Astrocyte of the hippocampus (primary cell): Measurements from ENCODE around the gene MRPL41.
"Not testable (repeated sequence)": the region's sequence is repeated elsewhere in the genome, so short reads cannot be mapped to it uniquely, and the experiment has no call there.

Experiments used
- DNase-seq: peaks from one replicate; pipeline ENCODE4 v3.0.0; 2011; ENCODE audit warnings: low read depth, low spot score

Gene MRPL41

DNA sequence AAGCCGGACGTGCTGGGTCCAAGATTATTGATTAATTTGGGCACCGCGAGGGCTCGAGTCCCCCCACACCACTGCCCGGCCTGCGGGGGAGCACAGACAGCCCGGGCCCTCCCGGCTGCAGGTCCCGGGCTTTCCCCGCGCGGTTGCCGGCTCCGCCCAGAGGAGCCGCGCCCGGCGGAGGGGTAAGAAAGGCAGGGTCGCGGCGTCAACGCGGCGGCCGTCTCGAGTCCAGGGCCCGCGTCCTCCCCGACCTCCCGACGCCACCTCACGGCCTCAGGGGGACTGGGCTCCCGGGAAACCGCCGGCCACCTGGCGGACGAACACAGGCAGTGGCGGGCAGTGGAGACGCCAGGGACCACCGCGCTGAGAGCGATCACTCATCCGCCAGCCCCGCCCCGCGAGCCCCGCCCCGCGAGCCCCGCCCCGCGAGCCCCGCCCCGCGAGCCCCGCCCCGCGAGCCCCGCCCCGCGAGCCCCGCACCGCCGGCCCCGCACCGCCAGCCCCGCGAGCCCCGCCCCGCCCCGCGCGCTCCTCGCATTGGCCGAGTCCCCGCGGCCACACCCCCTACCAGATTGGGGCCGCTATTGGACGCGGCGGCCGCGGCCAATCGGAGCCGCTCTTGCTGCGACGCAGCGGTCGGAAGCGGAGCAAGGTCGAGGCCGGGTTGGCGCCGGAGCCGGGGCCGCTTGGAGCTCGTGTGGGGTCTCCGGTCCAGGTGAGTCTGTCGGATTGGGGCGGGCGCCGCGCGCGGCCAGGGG is at the start of gene MRPL41:
MRPL41 (plus strand) TSS at position 616 of the 758 bp plus-strand sequence. CDS start 203 bp downstream, outside the sequence.
- peak; percentile 96 for DNase-seq

DNA sequence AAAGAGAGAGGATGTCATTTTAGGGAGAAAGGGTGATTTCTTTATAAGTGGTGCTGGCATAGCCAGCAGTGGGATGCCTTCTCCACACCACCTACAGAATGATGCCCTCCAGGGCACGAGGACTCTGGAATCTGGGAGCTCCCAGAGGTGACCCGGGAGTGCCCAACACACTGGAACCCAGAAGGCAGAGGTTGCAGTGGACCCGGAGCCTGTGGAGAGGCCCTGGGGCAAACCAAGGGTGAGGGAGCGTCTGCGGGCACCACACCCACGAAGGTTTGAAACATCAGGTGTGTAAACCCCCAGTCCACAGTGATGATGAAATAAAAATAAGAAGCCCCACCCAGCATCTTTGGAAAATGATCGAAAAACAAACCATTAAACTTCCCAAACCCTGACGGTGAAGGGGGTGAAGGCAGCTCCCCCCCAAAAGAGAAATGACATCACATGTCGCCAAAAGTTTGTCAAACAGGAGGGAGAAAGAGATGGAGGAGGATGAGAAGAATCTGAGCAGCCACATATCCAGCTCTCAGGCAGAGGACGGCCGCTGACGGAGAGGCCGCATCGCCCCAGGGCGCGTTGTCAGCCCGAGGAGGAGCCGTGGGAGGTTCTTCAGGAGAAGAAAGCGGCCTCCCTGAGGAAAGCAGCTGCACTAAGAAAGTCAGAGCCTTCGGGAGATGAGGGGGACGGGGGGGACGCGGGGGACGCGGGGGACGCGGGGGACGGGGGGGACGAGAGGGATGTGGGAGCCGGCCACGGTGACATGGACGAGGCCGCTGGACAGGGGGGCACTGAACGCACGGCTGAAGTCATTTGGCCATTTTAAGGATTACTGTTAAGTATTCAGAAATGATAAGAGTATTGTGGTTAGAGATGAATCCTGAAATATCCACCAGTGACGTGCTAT is 49.4 kb upstream of the MRPL41 start:
- no peak for DNase-seq

DNA sequence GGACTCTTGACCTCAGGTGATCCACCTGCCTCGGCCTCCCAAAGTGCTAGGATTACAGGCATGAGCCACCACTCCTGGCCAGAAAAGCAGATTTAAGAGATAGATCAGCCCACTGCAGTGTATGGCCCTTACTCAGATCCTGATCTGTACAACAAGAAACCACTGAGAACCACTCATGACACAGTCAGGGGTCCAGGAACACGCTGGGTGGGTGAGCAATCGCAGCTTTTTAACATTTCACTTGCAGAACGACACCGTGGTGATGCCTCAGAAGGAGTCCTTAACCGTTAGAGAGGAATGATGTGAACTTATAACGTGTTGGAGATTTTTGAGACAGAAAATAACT is 47.3 kb upstream of the MRPL41 start:
- DNase-seq: no peak

DNA sequence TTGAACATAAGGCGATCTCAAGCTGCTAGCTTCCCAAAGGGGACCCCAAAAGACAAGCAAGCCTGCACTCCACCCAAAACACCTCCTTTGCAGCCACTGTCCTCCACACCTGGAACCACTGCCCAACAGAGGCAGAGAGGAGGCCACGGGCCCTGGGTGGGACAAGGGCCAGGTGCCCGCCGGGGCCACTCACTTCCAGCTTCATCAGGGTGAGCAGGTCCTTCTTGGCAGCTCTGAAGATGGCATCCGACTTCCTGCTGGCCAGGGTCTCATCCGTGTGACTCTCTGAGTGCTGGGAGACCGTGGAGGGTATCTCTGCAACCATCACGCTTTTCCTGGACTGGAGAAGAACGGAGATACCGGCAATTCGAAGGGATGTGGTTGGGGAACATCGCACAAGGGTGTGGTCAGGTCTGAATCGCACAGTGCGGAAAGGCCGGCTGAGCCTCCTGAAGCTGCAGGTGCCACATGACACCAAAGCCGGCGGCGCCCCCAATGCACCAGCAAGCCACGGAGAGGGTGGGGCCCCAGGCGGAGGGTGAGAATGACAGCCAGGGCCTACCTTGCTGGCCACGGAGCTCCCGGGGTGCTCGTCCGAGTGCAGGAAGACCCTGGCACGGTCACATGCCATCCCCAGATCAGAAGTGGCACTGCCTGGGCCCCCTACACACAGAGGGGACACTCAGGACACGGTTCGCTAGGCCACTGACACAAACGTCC is 46.1 kb upstream of the MRPL41 start:
- no peak for DNase-seq

DNA sequence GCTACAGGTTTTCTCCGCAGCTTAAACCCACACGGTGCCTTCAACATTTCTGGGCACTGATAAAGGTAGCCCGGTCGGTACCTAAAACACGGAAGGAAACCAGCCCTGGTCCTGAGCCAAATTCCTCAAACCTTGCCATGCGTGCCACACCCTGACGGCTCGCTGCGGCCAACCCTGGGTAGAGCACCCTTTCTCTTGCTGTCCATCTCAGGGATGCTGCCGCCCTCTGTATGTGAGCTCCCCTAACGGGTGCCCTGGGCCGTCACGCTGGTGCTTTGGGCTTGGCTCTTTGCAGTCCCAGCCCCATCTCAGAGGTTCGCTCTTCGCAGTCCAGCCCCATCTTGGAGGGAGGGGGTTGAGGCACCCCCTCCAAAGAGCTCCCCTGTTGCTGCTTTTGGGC is 45.4 kb upstream of the MRPL41 start:
- no peak for DNase-seq

DNA sequence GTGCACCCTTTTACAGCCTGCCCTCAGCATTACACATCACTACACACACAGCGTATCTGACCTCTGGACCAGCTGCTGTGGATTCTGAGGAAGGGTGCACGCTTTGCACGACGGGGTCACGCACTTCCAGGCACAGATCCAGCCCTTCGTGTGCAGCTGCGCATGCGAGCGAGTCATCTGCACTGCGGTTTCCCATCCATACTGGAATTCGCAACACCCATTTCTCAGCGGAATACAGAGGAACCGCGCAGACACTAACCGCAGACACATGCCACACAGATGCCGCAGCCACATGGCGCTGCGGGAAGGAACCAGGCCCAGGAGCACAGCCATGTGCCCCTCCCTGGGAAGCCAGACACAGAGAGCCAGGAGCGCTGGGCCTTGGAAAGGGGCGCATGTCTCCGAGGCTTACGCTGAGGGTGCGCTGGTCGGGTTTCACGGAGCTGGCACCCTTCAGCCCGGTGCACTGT is 44.9 kb upstream of the MRPL41 start:
- DNase-seq: no peak

DNA sequence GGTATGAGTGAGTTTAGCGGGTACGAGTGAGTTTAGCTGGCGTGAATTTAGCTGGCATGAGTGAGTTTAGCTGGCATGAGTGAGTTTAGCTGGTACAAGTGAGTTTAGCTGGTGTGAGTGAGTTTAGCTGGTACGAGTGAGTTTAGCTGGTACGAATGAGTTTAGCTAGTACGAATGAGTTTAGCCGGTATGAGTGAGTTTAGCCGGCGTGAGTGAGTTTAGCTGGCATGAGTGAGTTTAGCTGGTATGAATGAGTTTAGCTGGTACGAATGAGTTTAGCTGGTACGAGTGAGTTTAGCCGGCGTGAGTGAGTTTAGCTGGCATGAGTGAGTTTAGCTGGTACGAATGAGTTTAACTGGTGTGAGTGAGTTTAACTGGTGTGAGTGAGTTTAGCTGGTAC is 42.5 kb upstream of the MRPL41 start:
- no peak for DNase-seq

DNA sequence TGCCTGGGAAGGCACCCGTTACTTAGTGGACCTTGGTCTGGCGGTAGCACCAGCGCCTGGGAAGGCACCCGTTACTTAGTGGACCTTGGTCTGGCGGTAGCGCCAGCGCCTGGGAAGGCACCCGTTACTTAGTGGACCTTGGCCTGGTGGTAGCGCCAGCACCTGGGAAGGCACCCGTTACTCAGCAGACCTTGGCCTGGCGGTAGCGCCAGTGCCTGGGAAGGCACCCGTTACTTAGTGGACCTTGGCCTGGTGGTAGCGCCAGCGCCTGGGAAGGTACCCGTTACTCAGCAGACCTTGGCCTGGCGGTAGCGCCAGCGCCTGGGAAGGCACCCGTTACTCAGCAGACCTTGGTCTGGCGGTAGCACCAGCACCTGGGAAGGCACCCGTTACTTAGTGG is 40.6 kb upstream of the MRPL41 start:
- not testable (repeated sequence) for DNase-seq

DNA sequence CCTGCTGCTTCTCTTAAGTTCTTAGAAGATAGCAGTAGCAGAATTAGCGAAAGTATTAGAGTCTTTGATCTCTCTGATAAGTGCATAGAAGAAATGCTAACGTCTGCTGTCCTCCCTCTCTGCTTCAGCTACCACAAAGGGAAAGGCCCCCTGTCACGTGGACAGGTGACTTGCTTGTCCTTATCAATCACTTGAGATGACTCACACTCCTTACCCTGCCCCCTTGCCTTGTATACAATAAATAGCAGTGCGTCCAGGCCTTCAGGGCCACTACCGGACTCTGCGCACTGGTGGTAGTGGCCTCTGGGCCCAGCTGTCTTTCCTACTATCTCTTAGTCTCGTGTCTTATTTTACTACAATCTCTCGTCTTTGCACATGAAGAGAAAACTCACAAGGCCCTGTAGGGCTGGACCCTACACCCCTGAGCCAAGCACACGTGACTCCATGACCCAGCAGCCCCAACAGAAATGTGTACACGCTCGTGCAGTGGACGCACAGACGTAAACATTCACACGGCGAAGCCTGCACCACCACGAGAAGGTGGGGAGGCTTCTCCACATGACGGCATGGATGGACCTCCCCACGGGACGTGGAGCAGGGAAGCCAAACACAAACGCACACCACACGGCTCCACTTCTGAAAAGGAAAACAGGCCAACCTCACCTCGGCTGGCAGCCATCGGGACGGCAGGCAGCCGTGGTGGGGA is 39.8 kb upstream of the MRPL41 start:
- DNase-seq: no peak

DNA sequence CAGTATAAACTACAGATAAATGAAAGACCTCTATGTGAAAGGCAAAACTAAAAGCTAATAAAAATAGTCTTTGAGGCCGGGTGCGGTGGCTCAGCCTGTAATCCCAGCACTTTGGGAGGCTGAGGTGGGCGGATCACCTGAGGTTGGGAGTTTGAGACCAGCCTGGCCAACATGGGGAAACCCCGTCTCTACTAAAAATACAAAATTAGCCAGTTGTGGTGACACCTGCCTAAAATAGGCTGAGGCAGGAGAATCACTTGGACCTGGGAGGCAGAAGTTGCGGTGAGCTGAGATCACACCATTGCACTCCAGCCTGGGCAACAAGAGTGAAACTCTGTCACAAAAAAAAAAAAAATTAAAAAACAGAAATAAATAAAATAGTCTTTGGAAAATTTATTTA is 38.5 kb upstream of the MRPL41 start:
- DNase-seq: not testable (repeated sequence)

DNA sequence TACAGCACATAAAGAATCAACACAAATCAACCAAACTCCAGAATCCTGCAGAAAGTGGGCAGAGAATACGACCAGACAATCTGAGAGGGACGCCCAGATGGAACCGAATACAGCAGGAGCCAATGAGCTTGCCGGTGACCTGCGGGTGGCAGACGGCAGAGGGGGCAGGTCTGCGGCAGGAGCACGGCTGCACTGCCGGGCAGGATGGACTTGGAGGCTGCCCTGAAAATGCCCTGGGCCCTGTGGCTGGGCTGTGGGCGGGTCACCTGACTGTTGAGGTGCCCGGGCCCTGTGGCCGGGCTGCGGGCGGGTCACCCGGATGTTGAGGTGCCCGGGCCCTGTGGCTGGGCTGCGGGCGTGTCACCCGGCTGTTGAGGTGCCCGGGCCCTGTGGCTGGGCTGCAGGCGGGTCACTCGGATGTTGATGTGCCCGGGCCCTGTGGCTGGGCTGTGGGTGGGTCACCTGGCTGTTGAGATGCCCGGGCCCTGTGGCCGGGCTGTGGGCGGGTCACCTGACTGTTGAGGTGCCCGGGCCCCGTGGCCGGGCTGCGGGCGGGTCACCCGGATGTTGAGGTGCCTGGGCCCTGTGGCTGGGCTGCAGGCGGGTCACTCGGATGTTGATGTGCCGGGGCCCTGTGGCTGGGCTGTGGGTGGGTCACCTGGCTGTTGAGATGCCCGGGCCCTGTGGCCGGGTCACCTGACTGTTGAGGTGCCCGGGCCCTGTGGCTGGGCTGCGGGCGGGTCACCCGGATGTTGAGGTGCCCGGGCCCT is 37.7 kb upstream of the MRPL41 start:
- DNase-seq: not testable (repeated sequence)

DNA sequence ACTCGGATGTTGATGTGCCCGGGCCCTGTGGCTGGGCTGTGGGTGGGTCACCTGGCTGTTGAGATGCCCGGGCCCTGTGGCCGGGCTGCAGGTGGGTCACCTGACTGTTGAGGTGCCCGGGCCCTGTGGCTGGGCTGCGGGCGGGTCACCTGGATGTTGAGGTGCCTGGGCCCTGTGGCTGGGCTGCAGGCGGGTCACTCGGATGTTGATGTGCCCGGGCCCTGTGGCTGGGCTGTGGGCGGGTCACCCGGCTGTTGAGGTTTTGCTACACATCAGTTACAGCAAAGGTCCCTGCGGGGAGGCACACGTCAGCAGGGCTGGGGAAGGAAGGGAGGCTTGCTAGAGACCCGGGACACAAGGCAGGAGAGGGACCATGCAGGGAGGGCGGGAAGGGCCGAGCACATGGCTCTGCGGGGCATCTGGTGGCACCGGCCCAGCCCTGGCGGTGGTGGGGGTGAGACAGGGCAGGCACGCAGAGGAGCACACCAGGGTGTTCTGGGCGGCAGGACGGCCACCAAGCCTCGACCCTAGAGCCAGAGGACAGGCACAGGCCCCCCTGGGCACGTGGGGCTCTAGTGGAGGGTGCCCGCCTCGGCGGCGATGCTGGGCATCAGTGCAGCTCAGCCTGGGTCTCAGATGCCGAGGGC is 36.9 kb upstream of the MRPL41 start:
- DNase-seq: no peak

DNA sequence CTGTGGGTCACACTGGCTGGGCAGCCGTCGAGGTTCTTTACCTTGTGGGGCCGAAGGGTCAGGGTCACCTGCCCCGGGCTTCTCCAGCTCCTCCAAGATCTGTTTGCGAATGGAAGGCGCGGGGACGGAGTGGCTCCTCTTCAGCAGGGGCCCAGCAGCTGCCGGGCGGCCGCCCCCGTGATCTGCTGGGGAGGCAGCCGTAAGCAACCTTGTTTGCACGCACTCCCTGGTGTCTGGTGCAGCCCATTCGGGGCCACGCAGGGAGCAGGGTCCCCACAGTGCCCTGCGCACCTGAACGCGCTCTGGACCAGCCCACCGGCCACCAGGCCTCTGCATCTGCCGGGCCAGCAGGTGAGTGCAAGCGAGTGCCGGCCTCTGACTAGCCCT is 36.3 kb upstream of the MRPL41 start:
- no peak for DNase-seq

DNA sequence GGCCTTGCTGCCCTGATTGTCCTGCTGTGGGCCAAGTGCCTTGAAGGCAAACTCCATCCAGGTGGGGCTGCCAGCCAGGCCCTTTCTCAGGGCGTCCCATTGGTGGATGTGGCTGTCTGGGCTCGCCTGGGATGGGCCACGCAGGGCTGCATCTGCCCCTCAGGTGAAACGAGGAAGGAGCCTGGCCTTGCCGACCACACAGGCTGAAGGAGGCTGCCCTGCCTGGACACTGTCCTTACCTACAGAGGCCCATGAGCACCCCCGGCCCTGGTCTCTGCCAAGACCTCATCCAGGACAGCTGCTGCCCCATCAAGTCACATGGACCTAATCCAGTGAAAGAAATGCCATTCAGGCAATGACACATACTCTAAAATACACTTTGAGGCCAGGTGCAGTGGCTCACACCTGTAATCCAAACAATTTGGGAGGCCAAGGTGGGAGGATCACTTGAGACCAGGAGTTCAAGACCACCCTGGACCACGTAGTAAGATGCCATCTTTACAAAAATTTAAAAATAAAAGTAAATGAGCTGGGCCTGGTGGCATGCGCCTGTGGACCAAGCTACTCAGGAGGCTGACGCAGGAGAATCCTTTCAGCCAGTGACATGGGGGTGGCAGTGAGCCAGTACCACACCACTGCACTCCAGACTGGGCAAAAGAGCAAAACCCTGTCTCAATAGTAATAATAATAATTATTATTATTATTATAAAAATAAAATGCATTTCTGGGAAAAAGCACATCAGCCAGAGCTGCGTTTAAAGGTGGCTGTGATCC is 35.3 kb upstream of the MRPL41 start:
- no peak for DNase-seq

DNA sequence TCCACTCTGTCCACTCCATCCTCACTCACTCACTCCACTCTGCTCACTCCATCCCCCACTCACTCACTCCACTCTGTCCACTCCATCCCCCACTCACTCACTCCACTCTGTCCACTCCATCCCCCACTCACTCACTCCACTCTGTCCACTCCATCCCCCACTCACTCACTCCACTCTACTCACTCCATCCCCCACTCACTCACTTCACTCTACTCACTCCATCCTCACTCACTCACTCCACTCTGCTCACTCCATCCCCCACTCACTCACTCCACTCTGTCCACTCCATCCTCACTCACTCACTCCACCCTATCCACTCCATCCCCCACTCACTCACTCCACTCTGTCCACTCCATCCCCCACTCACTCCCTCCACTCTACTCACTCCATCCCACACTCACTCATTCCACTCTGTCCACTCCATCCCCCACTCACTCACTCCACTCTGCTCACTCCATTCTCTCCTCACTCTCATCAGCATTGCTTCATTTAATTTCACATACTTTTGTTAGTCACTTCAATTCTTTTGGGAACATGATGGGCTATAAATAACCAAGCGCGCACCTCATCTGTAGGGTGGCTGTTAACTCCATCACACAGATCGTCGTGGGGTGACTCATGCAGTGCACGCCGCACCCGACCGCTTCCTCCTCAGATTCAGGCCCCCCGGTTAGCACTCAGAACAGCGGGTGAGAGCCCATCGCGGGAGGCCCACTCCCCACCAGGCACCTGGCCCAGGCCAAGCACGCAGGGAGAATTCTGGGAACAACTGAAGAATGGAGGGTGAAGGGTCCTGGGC is 32.8 kb upstream of the MRPL41 start:
- DNase-seq: not testable (repeated sequence)

DNA sequence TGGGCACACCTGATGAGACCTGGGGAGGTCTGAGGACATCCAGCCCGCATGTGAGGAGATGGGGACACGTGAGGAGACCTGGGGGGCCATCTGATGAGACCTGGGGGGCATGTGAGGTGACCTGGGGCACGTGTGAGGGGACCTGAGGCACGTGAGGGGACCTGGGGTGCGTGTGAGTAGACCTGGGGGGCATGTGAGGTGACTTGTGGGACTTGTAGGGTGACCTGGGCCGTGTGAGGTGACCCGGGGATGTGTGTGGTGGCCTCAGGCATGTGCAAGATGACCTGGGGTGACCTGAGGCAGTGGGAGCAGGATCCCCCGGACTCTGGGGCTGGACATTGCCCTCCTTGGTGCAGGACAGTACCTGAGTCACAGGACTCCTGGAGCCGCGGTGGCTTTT is 32.1 kb upstream of the MRPL41 start:
- no peak for DNase-seq

DNA sequence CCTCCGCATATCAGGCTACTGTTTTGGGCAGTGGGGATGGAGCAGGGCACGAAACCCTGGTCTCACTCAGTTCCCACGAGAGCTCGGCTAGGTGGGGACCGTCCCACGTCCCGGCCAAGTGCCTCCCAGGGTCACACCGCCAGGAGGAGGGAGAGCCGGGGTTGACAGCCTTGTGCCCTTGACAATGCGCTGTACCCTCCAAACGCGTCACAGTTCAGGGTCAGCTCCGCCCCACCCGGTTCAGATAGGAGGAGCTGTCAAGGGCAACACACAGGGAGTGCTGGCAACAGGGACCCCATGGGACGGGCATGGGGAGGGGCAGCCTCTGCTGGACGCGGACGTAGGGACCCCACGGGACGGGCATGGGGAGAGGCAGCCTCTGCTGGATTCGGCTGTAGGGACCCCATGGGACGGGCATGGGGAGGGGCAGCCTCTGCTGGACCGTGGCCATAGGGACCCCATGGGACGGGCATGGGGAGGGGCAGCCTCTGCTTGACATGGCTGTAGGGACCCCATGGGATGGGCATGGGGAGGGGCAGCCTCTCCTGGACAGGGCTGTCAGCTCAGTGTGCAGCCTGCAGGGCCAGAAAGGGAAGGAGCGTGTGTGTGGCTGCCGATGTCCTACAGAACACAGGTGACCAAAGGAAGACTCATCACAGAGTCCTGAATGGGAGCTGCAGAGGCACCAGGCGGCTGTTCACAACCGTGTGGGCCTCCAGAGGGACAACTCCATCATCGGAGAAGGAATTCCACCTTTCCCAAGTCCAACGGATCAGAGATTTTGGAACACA is 30.9 kb upstream of the MRPL41 start:
- no peak for DNase-seq
